ENCODE data around the gene POU2AF1.

GRCh38 chr11:111364503-111364902 lies 14.6 kb downstream of the POU2AF1 start:
- TF ChIP-seq MAX (IDR thresholded peaks at IDR 0.05), result no peak
- no peak for TF ChIP-seq CEBPB (IDR thresholded peaks at IDR 0.05)
- no peak for TF ChIP-seq CREB1 (IDR thresholded peaks at IDR 0.05; ENCODE audit: low read depth)
- no peak for TF ChIP-seq ZBTB7A (IDR thresholded peaks at IDR 0.05; ENCODE audit: low read depth)
- TF ChIP-seq RAD21 (IDR thresholded peaks at IDR 0.05; ENCODE audit: low read depth), result no peak
- no peak for TF ChIP-seq YY1 (IDR thresholded peaks at IDR 0.05; ENCODE audit: low read depth)
- TF ChIP-seq TAF1 (IDR thresholded peaks at IDR 0.05; ENCODE audit: low read depth), result no peak
- no peak for TF ChIP-seq FOXM1 (IDR thresholded peaks at IDR 0.05; ENCODE audit: borderline replicate concordance, low read depth)
- TF ChIP-seq REST (IDR thresholded peaks at IDR 0.05; ENCODE audit: low read depth), result no peak
- TF ChIP-seq EGR1 (IDR thresholded peaks at IDR 0.05), result no peak
- TF ChIP-seq EP300 (IDR thresholded peaks at IDR 0.05; ENCODE audit: borderline replicate concordance), result no peak
- no peak for TF ChIP-seq USF1 (IDR thresholded peaks at IDR 0.05)
